HG03342 (cell line): Measurements from ENCODE around the gene GRID1.

Experiments used
- ATAC-seq: cut with Tn5 transposase; IDR thresholded peaks from one replicate; pipeline ENCODE4 v1.9.1; 2021; ENCODE audit warnings: mild to moderate bottlenecking, moderate library complexity; ENCODE audit not compliant: unreplicated experiment

The GRID1 gene

DNA sequence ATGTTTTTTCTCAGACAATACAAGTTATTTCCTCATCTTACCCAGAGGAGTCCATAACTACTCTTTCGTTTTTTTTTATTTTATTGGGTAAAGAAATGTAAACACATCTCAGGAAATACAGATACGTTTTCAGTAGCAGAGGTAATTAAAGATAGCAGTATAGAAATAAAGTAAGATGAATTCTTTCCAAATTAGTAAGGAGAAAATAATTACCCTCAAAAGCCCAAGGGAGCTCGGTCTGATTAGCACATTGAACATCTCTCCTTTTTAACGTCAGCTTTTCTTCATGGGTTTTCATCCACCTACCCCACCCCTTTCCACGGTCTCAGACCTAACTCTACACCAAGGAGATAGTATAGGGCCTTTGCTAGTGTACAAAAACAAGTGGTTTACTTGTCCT lies 294.2 kb downstream of the GRID1 start:
- no peak for ATAC-seq

DNA sequence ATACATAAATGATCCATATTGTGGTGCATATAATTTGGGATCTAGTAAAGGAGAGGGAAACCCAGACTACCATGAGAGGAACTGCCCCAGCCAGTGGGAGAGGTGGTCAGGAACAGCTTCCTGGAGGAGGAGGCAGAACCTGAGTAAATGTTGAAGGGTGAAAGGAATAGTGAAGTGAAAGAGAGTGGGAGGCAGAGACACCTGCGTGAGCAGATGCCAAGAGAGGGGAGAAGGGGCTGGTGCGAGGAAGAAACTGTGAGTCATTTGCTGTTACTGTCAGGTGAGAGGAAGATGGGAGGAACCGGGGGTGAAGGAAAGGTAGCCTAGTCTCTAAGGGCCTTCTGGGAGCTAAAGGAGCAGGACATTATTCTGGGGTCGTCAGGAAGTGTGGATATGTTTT lies 294.8 kb downstream of the GRID1 start:
- no peak for ATAC-seq

DNA sequence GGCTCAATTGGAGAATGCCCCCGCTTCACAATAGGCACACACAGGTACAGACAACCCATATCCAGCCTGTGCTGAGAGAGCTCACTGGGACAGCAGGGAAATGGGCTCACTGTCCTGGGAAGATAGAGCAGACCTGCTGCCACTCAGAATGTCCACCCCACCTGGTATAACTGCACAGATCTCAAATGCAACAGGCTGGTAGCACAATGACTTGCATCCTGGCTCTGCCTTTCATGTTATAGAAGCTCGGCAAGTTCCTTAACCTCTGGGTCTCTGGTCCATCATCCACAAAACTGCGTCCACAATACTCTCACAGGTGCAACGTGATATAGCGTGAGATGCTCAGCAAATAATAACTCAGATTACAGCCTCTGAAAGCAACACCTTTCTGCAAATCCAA lies 295.4 kb downstream of the GRID1 start:
- no peak for ATAC-seq

DNA sequence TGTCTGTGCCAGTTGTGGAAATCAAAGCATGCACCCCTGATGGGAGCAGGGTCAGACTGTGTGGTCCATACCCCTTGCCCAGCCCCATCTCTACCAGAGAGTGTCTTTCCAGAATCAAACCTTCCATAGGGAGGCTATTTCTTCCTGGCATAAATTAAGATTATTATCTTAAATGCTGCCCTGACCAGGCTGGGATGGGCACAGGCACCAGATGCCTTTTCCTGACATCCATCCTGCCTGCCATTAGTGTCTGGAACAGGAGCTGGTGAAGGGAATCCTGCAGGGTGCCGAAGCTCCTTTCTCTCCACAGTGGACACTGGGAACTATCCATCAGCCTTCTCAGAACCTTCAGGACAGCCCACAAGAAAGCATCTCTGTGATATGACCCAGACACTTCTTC lies 296.3 kb downstream of the GRID1 start:
- no peak for ATAC-seq

DNA sequence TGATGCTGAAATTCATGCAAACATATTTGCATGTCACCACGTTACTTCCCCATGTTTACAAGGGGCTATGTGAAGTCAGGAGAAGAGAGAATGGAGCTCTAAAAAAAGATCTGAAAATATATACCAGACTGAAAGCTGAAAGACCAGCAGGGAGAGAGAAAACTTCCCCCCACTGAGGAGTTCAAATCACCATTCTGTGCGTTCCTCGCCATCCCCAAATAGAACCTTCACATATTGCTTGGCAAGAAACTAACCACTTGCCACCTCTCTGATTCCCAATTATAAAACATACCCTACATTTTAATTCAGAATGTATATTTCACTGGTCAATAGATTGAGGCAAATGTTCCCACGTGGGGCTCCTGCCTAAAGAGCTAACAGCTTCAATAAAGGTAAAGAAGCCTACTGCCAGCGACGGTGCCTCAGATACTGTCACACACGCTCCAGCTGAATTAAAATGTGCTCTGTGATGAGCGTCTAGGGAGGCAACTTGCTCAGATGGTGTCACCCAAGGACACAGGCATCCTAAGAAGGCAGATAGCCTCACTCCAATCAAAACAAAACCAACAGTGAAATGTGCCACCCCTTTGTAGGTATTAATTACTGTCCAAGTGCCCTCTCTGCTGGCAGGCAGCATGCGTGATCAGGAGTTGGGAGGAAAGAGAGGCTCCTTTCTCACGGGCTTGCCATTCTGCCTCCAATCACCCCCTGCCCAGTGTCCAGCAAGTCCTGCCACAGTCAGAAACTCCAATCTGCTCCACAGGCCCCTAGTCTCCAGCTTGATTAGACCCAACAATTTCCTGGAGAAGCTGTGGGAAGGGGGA lies 298.2 kb downstream of the GRID1 start:
- ATAC-seq = no peak

DNA sequence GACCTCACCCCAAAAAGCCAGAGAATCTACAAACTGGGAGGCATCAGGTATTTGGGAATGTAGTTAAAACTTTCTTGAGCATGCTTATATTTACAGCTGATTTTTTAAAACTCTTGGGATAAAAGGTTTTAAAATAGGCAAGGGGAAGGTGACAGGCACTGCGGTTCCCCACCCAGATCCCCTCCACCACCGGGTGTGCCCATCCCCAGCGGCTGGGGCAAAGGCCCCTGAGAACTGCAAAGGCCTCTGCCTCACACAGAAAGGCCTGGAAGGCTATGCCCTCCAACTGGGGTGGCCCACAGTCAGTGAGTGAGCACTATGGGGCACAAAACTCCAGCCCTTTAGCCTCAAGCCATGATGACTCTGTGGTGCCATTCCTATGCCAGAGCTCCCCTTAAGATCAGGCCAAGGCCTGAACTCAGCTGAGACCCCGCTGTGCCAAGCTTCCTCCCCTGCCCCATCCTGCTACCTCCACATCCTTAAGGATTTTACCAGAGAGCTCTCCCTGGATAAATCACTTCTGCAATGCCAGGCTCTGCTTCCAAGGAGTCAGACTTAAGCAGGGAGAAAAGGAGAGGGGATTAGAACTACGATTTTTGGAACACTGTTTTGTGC lies 299.1 kb downstream of the GRID1 start:
- no peak for ATAC-seq

DNA sequence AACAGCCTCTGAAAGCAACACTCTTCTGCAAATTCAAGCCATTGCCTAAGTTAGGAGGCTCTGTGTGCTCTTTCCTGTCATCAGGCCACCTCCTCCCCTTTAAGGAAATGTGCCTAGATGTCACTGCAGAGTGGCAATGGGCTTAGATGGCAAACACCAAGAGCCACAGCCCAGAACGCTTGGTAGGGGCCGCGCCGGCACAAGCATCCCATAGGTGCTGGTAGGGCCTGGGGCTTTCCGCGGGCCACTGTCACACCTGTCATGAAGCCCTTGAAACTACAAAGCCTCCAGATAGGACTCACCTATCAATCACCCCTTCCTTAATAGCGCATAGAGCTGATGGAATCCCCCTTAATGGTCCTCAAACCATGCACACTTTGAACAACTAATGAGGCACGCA lies 299.9 kb downstream of the GRID1 start:
- ATAC-seq = no peak

DNA sequence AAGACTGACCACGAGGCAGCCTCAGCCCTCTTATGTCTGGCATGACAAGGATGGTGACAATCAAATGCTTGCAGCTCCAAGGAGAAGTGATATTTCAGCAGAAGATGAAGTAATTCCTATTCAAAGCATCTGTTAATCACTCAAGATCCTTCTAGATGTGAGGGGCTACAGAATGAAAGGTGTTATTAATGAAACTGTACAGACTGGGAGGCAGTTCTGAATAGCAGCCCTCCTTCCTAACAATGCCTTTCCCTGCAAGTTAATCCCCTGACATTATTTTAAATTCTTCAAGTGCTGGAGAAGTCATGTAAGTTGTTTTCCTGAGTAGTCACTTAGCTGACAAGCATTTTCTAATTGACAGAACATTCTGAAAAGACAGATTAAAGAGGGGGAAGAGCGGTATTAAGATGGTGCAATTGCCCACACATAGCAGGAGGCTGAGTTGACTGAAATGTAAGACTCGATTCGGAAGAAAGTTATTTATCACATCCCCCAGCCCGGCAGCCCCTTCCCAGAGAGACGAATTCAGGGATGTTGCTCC lies 300.8 kb downstream of the GRID1 start:
- ATAC-seq = no peak

DNA sequence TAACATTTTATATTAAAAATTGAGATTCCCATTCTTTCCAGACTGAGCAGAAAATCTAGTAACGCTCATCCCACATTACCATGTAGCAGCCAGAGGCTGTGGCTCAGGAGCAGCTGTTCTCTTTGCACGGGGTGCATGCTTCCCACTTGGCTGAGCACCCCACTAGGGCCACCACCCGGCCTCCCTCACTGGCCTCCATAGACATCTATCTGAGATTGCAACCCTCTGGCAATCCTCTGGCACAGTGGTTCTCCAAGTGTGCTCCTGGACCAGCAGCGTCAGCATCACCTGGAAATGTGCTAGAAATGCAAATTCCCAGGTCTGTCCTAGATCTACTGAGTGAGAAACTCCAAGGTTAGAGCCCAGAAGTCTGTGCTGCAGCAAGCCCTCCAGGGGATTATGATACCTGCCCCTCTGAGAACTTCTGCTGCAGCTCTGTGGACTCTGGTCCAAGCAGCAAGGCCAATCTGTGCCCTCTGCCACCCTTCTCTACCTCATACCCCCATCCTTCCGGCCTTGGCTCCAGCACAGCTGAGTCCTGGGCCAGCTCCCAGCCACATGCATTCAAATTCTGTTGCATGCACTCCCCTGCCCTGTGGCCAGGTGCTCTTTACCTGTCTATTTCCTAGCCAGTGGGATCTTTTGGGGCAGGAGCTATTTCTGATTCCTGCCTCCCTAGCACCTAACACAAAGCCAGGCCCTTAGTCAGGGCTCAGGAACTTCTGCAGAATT lies 301.5 kb downstream of the GRID1 start:
- ATAC-seq = no peak

DNA sequence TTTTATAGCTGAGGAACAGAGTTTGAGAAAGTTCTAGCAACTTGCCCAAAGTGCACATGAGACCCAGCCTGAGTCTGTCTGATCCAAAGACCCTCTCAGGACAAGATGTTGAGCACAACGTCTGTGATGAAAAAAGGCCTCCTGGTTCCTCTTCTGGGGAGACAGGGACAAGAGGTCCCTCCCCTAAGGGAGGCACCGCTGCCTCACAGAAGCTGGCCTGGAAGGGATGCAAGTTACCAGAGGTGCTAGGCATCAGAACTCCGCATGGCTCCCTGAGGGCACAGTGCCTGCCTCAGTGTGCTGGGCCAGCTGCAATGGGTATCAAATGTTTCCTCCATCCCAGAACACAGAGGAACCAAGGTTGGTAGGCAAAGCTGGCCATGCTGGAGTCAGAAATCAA lies 302.4 kb downstream of the GRID1 start:
- no peak for ATAC-seq

DNA sequence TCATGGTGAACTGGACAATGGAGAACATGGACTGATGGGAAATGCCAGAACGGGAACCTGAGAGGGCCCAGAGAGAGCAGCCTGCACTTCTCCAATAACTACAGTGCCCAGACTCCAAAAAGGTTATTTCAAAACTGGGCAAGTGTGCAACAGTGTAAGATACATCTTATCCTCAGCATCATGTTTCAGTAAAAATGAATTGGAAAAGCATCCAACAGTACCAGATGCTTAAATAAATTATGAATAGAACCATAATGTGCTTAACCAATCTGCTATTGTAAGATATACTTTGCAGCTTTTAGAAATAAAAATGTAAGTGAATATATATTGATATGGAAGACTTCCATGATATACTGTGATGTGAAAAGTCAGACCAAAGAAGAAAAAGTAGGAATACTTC lies 303.3 kb downstream of the GRID1 start:
- ATAC-seq = no peak

DNA sequence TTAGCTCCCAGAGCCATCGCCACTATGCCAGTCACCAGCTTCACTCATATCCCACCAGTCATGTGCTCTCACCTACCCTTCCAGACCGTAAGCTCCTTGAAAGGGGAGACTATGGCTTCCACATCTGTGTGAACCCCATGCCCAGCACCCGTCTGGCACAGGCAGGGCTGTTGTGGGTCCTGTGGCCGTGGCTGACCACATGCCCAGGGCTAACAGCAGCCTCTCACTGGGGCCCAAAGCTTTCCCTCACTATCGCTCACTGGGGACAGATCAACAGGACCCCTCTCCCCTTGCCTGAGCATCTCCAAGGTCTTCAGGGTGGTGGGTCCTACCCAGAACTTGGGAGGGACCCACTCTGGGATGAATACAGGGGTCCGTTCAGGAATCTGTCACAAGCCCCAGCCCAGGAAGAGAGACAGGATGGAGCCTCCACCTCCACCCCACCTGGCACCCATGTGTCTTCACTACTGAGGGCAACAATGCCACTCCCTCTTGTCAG lies 303.9 kb downstream of the GRID1 start:
- ATAC-seq = no peak

DNA sequence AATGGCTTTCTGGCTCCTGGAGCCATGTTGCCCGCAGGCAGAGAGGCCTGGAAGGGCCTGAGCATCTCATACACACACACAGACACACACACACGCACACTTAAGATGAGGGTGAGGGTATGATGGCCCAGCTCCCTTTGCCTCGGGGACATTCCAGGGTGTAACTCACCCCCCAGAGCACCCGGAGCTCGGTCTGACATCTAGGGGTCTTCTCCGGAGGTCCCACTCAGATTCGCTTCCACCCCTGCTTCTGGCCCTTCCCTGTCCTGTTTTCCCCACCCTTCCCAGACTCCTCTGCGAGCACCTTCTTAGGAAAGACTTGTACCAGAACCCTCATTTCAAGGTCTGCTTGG lies 304.4 kb downstream of the GRID1 start:
- ATAC-seq = no peak

DNA sequence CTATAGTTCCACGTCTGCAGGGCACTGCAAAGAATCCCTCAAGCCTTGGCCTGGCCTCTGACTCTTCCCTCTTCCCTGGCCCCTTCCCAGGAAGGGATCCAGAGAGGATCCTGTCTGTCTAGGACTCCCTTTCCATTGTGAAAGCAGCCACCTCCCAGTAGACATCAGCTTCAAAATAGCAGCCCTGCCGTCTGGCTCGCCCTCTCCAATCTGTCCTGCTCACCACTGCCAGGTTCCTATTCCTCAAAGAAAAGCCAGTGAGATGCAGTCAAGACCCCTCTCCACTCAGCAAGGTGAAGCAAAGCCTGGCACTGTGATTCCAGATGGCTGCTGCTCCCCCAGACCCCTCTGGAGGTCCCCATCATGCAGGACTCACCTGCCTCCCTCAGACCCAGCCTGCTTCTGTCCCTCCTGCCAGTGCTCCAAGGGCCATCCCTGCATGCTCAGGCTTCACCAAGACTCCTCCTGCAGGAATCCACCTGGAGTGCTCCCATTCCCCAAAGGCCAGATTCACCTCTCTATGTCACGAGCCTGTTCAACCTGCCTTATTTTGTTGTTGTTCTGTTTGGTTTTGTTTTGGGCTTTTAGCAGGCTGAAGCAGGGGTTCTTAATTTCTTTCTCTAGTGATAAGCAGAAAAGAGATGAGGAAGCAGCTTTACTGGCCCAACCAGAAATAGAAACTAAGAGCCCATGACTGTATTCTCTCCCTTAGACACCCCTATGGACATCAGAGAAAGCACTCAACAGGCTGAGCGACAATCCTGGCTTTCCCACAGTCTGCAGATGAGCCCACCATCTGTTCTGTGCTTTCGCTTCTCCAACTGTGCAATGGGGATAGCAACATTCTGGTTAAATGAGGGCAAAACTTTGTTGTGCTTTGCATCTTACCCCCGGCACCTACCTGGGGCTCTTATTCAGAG lies 305.1 kb downstream of the GRID1 start:
- no peak for ATAC-seq

DNA sequence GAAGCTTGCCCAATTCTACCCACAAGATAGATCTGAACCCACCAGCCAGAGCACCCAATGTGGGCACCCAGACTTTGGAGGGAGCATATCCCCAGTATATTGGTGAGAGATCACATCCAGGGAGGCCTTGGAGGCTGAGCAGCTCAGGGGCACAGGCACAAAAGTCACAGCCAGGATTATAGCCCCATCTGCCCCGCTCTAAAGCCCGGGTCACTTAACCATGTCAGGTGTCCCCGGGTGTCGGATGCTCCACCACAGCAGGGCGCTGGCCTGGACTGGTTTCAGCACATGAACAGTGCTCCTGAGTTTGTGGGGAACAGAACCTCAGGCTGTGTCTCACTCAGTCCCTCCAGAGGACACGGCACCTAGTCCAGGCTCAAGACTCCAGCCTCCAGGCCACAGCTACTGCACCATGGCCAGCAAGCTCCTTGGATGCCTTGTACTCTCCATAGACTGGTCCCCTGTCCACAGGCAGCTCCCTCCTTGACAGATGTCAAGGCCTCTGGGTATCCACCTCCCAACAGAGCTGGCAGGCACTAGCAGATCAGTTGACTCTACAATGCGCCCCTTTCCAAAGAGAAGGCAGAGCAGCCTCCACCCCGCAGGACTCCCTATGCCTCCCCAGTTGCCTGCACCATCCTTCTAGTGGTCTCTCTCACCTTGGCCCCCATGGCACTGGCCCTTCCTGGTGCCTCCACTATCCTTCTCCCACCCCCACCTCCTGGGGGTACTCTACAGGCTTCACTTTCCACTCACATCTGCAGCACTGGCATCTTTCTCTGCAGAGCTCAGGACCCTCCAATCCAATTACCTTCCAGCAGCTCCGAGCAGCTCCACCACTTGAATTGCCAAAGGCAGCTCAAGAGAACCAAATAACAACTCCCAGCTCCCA lies 306.0 kb downstream of the GRID1 start:
- no peak for ATAC-seq

DNA sequence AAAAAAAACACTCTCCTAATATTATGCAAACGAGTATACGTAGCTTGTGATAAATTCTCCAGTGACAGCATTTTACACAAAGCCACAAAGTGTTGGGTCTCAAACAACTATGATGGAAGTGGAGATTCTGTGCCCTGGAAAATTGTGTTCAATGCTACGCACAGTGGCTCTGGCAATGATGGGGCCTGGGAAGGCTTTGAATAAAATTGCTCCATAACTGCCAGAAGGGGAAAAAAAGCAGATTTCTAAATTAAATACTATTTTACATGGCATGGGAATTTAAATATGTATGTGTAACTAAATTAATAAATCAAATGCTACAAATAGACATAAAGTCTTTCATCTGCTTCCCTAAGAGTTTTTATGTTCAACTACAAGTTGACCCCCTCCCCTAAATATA lies 306.7 kb downstream of the GRID1 start:
- ATAC-seq = no peak

DNA sequence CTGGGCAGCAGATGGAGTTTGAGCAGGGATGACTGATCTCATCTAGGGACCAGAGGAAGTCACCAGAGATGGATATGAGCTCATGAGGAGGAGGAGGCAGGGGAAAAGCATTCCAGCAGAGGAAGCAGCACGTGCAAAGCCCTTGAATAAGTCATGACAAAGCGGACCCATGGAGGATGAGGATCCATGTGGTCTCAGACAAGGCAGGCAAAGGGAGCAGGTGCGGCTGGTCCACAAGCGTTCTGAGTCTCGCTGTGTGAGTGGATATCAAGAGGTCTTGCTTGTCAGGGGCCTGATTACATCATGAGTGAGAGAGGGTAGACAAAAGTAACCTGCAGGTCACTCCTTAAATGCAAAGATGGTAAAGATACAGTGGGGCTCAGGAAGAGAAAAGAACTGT lies 307.6 kb downstream of the GRID1 start:
- ATAC-seq = no peak

DNA sequence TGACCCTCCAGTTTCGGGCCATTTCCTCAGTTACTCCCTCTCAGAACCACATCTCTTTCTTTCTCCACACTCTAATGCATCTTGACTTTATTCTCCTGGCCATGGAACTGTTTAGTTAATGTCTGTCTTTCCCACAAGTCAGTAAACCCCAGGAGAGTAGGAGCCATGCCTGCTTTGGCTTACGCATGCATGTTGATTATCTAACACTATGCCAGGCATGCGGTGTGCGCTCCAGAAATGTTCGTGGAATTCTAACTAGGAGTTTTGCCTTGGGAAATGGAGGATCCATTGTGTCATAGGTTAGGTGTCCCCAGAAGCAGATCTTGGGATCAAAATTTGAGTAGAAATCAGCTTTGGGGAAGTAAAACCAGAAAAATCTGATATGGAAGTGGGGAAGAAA lies 308.9 kb downstream of the GRID1 start:
- ATAC-seq = no peak

DNA sequence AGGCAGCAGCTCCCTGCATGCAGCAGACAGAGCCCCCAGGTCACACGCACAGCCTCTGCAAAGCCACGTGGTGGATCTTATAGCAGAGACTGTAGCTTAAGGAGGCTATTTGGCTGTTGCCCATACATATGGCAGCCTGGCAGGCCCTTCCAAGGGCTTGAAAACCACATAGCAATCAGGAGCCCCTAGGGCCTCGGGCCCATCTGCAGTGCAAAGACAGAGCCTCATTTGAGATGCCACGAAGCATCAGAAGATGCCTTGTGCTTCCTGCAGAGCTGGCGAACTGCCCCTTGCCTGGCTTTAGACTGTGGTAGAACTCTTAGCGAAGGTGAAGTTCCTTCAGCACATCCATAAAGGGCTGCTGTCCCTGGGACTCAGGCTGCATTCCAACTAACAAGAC lies 309.9 kb downstream of the GRID1 start:
- ATAC-seq = no peak

DNA sequence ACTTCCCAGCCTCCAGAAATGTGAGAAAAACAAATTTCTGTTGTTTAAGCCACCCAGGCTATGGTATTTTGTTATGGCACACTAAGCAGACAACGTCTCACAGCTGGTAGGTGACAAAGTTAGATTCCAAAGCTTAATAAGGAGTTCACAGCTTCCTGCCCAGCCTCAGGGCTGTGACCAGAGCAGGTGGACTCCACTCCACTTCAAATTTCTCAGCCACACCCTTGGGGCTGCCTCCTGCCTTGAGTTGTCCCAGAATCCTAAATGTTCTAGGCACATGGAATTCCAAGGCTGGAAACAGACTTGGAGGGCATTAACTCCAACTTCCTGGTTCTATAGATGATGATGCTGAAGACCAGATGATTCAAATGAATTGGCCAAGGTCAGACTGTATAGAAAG lies 310.7 kb downstream of the GRID1 start:
- no peak for ATAC-seq
